Osteocyte (in vitro differentiated cells): Measurements from ENCODE around the gene ENDOD1. TPM values are rescaled to one million over a fixed set of nuclear protein-coding genes. Genes with fewer than 3 reads are reported as not detected.

Experiments
- DNase-seq: peaks from one replicate; pipeline ENCODE4 v3.0.0; 2021; ENCODE audit warnings: mixed read lengths; ENCODE audit not compliant: unreplicated experiment; ENCODE audit errors: extremely low spot score
- H3K27ac Mint-ChIP-seq: one replicate; pipeline ENCODE4 v1.8.0; 2021; ENCODE audit warnings: mild to moderate bottlenecking, mixed read lengths; ENCODE audit not compliant: unreplicated experiment
- H3K27me3 Mint-ChIP-seq: one replicate; pipeline ENCODE4 v1.8.0; 2021; ENCODE audit warnings: mixed read lengths; ENCODE audit not compliant: unreplicated experiment
- H3K36me3 Mint-ChIP-seq: one replicate; pipeline ENCODE4 v1.8.0; 2021; ENCODE audit warnings: mixed read lengths; ENCODE audit not compliant: unreplicated experiment
- H3K4me1 Mint-ChIP-seq: one replicate; pipeline ENCODE4 v1.8.0; 2021; ENCODE audit warnings: mixed read lengths; ENCODE audit not compliant: unreplicated experiment
- H3K4me3 Mint-ChIP-seq: one replicate; pipeline ENCODE4 v1.8.0; 2021; ENCODE audit warnings: mild to moderate bottlenecking, moderate library complexity, mixed read lengths; ENCODE audit not compliant: unreplicated experiment
- H3K9me3 Mint-ChIP-seq: one replicate; pipeline ENCODE4 v1.8.0; 2021; ENCODE audit warnings: mixed read lengths; ENCODE audit not compliant: unreplicated experiment
- total RNA-seq: library from RNA; stranded (reverse); gene quantifications from 2 replicates; pipeline ENCODE4 v1.2.1, GENCODE V29; 2021
- TF ChIP-seq, protein P1 (sequence below): fragments of 200-600 bp; sonication (generic); IDR thresholded peaks from 2 replicates; pipeline ENCODE4 v1.5.0; 2021; ENCODE audit warnings: antibody characterized with exemption, mild to moderate bottlenecking, moderate library complexity

Gene ENDOD1
- total RNA-seq, 1 donor from 2014 or later, result 91.6 TPM

DNA sequence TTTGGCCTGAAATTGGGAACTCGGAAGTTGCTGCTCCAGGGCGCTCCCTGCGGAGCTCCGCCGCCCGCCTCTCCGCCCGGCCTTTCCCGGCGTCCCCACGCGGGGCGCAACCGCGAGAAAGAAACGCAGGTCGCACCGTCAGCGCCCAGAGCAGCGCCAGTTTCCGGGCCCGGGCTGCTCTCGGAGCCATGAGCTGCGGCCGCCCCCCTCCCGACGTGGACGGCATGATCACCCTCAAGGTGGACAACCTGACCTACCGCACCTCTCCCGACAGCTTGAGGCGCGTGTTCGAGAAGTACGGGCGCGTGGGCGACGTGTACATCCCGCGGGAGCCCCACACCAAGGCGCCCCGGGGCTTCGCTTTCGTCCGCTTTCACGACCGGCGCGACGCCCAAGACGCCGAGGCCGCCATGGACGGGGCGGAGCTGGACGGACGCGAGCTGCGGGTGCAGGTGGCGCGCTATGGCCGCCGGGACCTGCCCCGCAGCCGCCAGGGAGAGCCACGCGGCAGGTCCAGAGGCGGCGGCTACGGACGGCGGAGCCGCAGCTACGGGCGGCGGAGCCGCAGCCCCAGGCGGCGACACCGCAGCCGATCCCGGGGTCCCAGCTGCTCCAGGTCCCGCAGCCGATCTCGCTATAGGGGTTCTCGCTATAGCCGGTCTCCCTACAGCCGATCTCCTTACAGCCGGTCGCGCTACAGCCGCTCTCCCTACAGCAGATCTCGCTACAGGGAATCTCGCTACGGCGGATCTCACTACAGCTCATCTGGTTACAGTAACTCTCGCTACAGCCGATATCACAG lies 22.4 kb upstream of the ENDOD1 start:
- Mint-ChIP-seq H3K4me1 (peaks cover 24% of the 10 kb centered on the region), H3K4me3 (peak overlapping the region; percentile 92), H3K27me3 (peaks cover 9% of the 10 kb centered on the region), H3K9me3 (no peaks in the 10 kb centered on the region), H3K36me3 (peaks cover 17% of the 10 kb centered on the region), H3K27ac (peak overlapping the region; percentile 95)
- peak; percentile 93 for DNase-seq
- TF ChIP-seq, protein P1, sequence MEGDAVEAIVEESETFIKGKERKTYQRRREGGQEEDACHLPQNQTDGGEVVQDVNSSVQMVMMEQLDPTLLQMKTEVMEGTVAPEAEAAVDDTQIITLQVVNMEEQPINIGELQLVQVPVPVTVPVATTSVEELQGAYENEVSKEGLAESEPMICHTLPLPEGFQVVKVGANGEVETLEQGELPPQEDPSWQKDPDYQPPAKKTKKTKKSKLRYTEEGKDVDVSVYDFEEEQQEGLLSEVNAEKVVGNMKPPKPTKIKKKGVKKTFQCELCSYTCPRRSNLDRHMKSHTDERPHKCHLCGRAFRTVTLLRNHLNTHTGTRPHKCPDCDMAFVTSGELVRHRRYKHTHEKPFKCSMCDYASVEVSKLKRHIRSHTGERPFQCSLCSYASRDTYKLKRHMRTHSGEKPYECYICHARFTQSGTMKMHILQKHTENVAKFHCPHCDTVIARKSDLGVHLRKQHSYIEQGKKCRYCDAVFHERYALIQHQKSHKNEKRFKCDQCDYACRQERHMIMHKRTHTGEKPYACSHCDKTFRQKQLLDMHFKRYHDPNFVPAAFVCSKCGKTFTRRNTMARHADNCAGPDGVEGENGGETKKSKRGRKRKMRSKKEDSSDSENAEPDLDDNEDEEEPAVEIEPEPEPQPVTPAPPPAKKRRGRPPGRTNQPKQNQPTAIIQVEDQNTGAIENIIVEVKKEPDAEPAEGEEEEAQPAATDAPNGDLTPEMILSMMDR, result peak; percentile 66

DNA sequence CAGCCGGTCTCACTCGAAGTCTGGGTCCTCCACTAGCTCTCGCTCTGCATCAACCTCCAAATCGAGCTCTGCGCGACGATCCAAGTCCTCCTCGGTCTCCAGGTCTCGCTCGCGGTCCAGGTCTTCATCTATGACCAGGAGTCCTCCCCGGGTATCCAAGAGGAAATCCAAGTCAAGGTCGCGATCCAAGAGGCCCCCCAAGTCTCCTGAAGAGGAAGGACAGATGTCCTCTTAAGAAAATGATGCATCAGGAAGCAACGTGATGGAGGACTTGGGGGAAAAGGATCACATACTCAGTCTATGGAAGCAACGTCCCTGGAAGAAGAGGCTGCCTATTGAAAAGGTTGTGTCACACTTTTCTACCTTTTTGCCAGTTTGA lies 21.8 kb upstream of the ENDOD1 start:
- DNase-seq, result no peak

DNA sequence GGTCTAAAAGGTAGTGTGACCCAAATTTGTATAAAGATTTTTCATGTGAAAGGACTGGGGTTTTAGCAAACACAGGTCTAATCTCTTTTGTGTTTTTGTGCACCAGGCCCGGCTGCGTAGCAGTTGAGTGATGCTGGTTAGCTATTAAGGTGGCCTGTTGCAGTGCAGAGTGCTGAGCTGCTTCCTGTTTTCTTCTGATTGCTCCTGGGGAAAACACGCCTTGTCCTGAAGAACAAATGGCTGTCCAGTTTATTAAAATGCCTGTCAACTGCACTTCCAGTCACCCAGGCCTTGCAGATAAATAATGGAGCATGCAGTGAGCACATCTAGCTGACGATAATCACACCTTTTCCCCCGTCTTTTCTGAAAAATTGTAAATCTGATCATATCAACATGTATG lies 21.1 kb upstream of the ENDOD1 start:
- TF ChIP-seq, protein P1, result no peak
- H3K4me3 Mint-ChIP-seq, result peak overlapping the region; percentile 92
- no peaks in the 10 kb centered on the region for H3K27me3 Mint-ChIP-seq
- H3K36me3 Mint-ChIP-seq, result peaks cover 17% of the 10 kb centered on the region
- peaks cover 26% of the 10 kb centered on the region for H3K4me1 Mint-ChIP-seq
- no peaks in the 10 kb centered on the region for H3K9me3 Mint-ChIP-seq
- no peak for DNase-seq
- peak overlapping the region; percentile 95 for H3K27ac Mint-ChIP-seq

More for the DNA sequence above, 21.8 kb upstream of the ENDOD1 start:
- Mint-ChIP-seq H3K36me3 (peaks cover 17% of the 10 kb centered on the region), H3K4me1 (peaks cover 24% of the 10 kb centered on the region), H3K27ac (peak overlapping the region; percentile 95), H3K27me3 (peaks cover 3% of the 10 kb centered on the region), H3K4me3 (peak overlapping the region; percentile 92), H3K9me3 (no peaks in the 10 kb centered on the region)
- TF ChIP-seq, protein P1, result no peak

DNA sequence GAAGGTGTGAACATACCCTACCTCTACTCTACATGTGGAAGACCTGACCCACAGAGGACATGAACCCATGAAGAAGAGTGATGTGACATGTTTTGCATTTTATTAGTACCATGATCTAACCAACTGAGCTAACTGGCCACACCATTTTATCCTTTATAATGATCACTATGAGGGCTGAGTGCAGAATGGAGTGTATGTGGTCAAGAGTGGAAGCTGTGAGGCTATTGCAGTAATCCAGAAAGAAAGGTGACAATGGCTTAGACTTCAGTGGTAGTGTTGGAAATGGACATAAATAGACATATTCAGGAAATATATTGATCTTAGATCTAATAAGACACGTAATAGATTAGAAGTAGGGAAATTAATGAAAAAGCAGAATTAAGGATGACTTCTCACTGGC lies 19.2 kb upstream of the ENDOD1 start:
- Mint-ChIP-seq H3K9me3 (no peaks in the 10 kb centered on the region), H3K4me1 (peaks cover 45% of the 10 kb centered on the region)
- TF ChIP-seq, protein P1, result no peak

DNA sequence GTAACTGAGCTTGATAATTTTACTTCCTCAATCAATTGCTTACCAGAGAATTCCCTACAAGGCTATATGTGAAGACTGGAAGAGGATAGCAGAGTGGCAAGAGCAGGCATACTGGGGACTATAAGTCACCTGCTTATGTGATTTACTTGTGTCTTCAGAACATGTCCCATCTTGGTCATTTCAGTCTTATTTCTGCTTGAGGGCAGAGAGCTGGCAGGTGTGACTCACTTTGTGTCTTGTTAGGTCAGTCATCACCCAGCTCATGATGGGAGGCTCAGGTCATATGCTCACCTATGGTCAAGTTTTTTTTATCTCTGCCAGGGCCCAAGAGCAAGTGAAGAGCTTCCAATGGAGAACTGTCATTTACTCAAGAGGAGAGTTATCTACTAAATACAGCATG lies 16.7 kb upstream of the ENDOD1 start:
- H3K4me3 Mint-ChIP-seq, result no peak overlapping the region
- H3K9me3 Mint-ChIP-seq, result no peaks in the 10 kb centered on the region
- no peaks in the 10 kb centered on the region for H3K27me3 Mint-ChIP-seq
- TF ChIP-seq, protein P1, result no peak
- DNase-seq, result no peak
- peaks cover 62% of the 10 kb centered on the region for H3K4me1 Mint-ChIP-seq
- no peak overlapping the region for H3K27ac Mint-ChIP-seq
- H3K36me3 Mint-ChIP-seq, result peaks cover 17% of the 10 kb centered on the region

More for the DNA sequence above, 19.2 kb upstream of the ENDOD1 start:
- Mint-ChIP-seq H3K27me3 (no peaks in the 10 kb centered on the region), H3K4me3 (no peak overlapping the region), H3K36me3 (peaks cover 17% of the 10 kb centered on the region), H3K27ac (no peak overlapping the region)
- no peak for DNase-seq
